ENCODE data around the gene KLK4.

The KLK4 gene

DNA sequence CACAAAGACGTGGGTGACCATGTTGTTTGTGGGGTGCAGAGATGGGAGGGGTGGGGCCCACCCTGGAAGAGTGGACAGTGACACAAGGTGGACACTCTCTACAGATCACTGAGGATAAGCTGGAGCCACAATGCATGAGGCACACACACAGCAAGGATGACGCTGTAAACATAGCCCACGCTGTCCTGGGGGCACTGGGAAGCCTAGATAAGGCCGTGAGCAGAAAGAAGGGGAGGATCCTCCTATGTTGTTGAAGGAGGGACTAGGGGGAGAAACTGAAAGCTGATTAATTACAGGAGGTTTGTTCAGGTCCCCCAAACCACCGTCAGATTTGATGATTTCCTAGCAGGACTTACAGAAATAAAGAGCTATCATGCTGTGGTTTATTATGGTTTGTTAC is 32.3 kb downstream of the KLK4 start:
- DNase-seq = no peak

DNA sequence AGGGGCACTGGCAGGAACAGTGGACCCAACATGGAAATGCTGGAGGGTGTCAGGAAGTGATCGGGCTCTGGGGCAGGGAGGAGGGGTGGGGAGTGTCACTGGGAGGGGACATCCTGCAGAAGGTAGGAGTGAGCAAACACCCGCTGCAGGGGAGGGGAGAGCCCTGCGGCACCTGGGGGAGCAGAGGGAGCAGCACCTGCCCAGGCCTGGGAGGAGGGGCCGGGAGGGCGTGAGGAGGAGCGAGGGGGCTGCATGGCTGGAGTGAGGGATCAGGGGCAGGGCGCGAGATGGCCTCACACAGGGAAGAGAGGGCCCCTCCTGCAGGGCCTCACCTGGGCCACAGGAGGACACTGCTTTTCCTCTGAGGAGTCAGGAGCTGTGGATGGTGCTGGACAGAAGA is 33.9 kb downstream of the KLK4 start:
- DNase-seq = no peak

DNA sequence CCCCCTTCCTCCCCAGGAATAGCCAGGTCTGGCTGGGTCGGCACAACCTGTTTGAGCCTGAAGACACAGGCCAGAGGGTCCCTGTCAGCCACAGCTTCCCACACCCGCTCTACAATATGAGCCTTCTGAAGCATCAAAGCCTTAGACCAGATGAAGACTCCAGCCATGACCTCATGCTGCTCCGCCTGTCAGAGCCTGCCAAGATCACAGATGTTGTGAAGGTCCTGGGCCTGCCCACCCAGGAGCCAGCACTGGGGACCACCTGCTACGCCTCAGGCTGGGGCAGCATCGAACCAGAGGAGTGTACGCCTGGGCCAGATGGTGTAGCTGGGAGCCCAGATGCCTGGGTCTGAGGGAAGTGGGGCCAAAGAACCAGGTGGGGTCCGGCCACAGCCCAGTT is 34.7 kb downstream of the KLK4 start:
- DNase-seq = no peak

DNA sequence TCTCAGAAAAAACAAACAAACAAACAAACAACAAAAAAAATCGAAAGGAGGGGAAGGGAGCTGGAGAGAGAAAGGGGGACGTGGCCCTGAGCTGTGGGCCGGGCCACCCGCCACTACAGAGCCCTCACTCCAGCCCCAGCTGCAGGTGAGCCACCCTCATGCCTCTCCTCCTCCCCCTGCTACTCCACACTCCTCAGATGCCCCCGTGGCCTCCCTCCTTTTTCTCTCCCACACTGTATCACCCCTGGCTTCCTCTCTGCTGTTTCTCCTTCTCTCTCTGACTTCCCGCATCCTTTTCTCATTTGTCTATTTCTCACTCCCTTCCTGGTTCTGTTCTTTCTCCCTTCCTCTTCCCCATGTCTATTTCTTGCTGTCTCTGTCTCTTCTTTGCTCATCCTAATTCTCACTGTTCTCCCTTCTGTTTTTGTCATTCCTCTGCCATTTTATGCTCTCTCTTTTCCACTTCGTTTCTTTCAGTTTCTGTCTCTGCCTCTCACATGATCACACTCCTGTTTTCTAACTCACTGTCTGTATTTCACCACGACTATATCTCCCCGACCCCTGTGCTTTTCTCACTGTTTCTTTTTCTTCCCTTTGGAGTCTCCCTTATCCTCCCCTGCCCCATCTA is 35.3 kb downstream of the KLK4 start:
- no peak for DNase-seq

DNA sequence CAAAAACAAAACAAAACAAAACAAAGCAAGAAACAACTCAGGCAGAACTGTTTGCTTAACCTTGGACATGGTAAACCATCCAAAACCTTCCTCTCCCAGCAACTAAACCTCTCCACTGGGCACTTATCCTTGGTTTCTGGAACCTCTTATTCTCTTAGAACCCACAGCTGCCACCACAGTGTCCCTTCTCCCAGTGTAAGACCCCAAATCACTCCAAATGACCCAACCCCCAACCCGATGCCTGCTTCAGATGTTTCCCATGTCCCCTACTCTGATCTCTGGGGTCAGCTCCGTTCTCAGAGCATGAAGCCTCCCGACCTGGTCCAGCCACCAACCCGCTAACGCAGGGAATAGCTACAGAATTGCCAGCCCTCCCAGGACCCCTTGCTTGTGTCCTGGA is 37.0 kb downstream of the KLK4 start:
- no peak for DNase-seq

DNA sequence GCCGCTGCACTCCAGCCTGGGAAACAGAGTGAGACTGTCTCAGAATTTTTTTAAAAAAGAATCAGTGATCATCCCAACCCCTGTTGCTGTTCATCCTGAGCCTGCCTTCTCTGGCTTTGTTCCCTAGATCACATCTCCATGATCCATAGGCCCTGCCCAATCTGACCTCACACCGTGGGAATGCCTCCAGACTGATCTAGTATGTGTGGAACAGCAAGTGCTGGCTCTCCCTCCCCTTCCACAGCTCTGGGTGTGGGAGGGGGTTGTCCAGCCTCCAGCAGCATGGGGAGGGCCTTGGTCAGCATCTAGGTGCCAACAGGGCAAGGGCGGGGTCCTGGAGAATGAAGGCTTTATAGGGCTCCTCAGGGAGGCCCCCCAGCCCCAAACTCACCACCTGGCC is 38.1 kb downstream of the KLK4 start, which contains the start of gene KLK2:
KLK2 (plus strand) TSS at position 384 of the 400 bp plus-strand sequence. CDS start 35 bp downstream, outside the sequence.
- no peak for DNase-seq

DNA sequence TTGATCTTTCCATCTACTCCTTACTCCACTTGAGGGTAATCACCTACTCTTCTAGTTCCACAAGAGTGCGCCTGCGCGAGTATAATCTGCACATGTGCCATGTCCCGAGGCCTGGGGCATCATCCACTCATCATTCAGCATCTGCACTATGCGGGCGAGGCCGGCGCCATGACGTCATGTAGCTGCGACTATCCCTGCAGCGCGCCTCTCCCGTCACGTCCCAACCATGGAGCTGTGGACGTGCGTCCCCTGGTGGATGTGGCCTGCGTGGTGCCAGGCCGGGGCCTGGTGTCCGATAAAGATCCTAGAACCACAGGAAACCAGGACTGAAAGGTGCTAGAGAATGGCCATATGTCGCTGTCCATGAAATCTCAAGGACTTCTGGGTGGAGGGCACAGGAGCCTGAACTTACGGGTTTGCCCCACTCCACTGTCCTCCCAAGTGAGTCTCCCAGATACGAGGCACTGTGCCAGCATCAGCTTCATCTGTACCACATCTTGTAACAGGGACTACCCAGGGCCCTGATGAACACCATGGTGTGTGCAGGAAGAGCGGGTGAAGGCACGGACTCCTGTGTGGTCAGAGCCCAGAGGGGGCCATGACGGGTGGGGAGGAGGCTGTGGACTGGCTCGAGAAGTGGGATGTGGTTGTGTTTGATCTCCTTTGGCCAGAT is 40.6 kb downstream of the KLK4 start:
- DNase-seq = peak; percentile 15

DNA sequence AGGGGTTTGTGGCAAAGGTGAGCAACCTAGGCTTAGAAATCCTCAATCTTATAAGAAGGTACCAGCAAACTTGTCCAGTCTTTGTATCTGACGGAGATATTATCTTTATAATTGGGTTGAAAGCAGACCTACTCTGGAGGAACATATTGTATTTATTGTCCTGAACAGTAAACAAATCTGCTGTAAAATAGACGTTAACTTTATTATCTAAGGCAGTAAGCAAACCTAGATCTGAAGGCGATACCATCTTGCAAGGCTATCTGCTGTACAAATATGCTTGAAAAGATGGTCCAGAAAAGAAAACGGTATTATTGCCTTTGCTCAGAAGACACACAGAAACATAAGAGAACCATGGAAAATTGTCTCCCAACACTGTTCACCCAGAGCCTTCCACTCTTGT is 41.7 kb downstream of the KLK4 start:
- no peak for DNase-seq

DNA sequence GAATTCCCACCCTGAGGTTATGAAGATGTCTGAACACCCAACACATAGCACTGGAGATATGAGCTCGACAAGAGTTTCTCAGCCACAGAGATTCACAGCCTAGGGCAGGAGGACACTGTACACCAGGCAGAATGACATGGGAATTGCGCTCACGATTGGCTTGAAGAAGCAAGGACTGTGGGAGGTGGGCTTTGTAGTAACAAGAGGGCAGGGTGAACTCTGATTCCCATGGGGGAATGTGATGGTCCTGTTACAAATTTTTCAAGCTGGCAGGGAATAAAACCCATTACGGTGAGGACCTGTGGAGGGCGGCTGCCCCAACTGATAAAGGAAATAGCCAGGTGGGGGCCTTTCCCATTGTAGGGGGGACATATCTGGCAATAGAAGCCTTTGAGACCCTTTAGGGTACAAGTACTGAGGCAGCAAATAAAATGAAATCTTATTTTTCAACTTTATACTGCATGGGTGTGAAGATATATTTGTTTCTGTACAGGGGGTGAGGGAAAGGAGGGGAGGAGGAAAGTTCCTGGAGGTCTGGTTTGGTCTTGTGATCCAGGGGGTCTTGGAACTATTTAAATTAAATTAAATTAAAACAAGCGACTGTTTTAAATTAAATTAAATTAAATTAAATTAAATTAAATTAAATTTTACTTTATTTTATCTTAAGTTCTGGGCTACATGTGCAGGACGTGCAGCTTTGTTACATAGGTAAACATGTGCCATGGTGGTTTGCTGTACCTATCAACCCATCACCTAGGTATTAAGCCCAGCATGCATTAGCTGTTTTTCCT is 49.5 kb downstream of the KLK4 start:
- DNase-seq = no peak

DNA sequence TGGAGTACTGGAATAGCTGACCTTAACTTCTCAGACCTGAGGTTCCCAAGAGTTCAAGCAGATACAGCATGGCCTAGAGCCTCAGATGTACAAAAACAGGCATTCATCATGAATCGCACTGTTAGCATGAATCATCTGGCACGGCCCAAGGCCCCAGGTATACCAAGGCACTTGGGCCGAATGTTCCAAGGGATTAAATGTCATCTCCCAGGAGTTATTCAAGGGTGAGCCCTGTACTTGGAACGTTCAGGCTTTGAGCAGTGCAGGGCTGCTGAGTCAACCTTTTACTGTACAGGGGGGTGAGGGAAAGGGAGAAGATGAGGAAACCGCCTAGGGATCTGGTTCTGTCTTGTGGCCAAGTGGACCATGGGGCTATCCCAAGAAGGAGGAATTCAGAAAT is 50.2 kb downstream of the KLK4 start:
- DNase-seq = no peak

DNA sequence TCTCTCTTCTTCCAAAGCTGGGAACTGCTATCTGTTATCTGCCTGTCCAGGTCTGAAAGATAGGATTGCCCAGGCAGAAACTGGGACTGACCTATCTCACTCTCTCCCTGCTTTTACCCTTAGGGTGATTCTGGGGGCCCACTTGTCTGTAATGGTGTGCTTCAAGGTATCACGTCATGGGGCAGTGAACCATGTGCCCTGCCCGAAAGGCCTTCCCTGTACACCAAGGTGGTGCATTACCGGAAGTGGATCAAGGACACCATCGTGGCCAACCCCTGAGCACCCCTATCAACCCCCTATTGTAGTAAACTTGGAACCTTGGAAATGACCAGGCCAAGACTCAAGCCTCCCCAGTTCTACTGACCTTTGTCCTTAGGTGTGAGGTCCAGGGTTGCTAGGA is 51.3 kb downstream of the KLK4 start:
- DNase-seq = no peak

DNA sequence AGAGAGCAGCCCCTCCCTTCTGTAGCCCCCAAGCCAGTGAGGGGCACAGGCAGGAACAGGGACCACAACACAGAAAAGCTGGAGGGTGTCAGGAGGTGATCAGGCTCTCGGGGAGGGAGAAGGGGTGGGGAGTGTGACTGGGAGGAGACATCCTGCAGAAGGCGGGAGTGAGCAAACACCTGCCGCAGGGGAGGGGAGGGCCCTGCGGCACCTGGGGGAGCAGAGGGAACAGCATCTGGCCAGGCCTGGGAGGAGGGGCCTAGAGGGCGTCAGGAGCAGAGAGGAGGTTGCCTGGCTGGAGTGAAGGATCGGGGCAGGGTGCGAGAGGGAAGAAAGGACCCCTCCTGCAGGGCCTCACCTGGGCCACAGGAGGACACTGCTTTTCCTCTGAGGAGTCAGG is 52.3 kb downstream of the KLK4 start:
- DNase-seq = no peak

DNA sequence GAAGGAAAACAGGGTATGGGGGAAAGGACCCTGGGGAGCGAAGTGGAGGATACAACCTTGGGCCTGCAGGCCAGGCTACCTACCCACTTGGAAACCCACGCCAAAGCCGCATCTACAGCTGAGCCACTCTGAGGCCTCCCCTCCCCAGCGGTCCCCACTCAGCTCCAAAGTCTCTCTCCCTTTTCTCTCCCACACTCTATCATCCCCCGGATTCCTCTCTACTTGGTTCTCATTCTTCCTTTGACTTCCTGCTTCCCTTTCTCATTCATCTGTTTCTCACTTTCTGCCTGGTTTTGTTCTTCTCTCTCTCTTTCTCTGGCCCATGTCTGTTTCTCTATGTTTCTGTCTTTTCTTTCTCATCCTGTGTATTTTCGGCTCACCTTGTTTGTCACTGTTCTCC is 53.8 kb downstream of the KLK4 start:
- DNase-seq = no peak
